ENCODE results near the gene LHFPL2. TPM values are rescaled to one million over a fixed set of nuclear protein-coding genes. Genes with fewer than 3 reads are reported as not detected.

LHFPL2 gene
- total and polyA plus RNA-seq, 2 donors from 2014 or later = 1.8 to 12.6 TPM

DNA sequence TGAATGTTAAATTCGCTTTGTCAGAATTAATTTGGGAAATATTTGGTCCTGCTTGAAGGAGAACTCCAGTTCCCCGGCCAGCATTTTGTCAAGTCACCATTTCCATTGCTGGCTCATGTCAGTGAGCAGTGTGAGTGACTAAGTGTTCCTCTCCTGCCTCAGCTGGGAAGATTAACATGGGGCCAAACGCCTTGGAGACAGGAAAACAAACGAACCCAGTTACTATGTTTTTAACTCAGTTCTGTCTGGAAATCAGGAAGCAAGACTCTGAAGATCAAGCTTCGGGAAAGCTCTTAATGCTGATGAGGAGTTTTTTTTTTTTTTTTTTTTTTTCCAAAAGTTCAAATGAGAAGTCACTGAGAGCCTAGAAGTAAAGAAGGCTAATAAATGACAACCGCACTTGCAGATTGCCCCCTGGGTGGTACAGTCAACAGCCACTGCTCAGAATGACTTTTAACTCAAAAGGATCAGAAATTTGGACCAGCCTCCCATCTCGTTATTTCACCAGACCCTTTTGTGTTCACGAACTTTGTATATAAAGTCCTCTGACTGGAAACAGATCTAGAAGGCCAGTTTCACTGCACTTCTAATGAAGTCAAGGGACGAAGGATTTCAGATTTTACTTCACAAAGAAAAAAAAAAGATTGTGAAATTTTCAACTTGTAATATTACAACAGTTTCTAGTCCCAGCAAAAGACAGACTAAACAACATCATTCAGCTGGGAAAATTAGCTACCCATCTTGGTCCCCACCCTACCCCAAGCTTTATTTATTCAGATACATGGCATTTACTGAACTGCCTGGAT is 121.3 kb downstream of the LHFPL2 start:
- intact Hi-C loops (cut with DNase I) = no loop called here
- no peaks in the 10 kb centered on the region for H3K9me3 ChIP-seq (ENCODE audit: control insufficient read depth in 2 of 3, insufficient read depth in 1 of 3, low read length in 3 of 3)
- H3K27ac ChIP-seq (ENCODE audit: low read depth in 2 of 2, low read length in 2 of 2) = peak overlapping the region in 1 of 2 donors; percentile 51
- H3K4me1 ChIP-seq (ENCODE audit: control insufficient read depth in 2 of 3, insufficient read depth in 2 of 3, low read depth in 1 of 3, low read length in 3 of 3) = peaks cover 0 to 2% (median 0%) of the 10 kb centered on the region in 3 donors
- H3K9ac ChIP-seq (ENCODE audit: low read length in 3 of 3) = no peak overlapping the region
- H3K36me3 ChIP-seq (ENCODE audit: control insufficient read depth in 2 of 3, insufficient read depth in 3 of 3, low read length in 3 of 3) = no peaks in the 10 kb centered on the region
- H3K4me3 ChIP-seq (ENCODE audit: low read length in 3 of 3) = no peak overlapping the region
- TF ChIP-seq, protein P1, sequence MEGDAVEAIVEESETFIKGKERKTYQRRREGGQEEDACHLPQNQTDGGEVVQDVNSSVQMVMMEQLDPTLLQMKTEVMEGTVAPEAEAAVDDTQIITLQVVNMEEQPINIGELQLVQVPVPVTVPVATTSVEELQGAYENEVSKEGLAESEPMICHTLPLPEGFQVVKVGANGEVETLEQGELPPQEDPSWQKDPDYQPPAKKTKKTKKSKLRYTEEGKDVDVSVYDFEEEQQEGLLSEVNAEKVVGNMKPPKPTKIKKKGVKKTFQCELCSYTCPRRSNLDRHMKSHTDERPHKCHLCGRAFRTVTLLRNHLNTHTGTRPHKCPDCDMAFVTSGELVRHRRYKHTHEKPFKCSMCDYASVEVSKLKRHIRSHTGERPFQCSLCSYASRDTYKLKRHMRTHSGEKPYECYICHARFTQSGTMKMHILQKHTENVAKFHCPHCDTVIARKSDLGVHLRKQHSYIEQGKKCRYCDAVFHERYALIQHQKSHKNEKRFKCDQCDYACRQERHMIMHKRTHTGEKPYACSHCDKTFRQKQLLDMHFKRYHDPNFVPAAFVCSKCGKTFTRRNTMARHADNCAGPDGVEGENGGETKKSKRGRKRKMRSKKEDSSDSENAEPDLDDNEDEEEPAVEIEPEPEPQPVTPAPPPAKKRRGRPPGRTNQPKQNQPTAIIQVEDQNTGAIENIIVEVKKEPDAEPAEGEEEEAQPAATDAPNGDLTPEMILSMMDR (IDR thresholded peaks at IDR 0.05; ENCODE audit: borderline replicate concordance, extremely low read depth, insufficient read depth) = no peak
- no peaks in the 10 kb centered on the region for H3K27me3 ChIP-seq (ENCODE audit: control insufficient read depth, insufficient read depth, low read length)
- FAIRE-seq (no peak), DNase-seq (peak in 4 of 5 donors; percentile 48 to 93 (median 66))

DNA sequence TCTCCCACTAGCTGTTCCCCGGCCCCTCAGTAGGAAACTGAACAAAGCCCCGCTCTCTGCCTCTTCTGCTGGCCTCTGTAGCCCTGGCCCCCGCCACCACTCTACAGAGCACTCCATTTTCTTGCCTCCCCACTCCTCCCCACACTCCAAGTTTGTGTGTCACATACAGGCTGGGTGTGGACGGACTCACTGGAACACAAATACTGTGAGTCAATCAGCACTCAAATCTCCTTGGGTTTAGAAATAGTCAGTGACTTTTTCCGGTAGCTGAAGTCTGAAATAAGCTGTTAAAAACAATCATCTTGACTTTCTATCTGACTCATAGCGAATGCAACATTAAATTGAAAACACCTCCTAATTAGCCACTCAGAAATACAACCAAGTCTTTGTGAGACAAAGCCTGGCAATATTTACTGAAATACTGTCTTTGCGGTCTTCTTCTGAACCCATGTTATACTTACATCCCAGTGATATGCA is 122.5 kb downstream of the LHFPL2 start:
- Histone ChIP-seq H3K9ac (ENCODE audit: low read length in 3 of 3) (no peak overlapping the region), H3K4me3 (ENCODE audit: low read length in 3 of 3) (no peak overlapping the region), H3K36me3 (ENCODE audit: control insufficient read depth in 2 of 3, insufficient read depth in 3 of 3, low read length in 3 of 3) (no peaks in the 10 kb centered on the region), H3K27ac (ENCODE audit: low read depth in 2 of 2, low read length in 2 of 2) (no peak overlapping the region), H3K9me3 (ENCODE audit: control insufficient read depth in 2 of 3, insufficient read depth in 1 of 3, low read length in 3 of 3) (no peaks in the 10 kb centered on the region), H3K4me1 (ENCODE audit: control insufficient read depth in 2 of 3, insufficient read depth in 2 of 3, low read depth in 1 of 3, low read length in 3 of 3) (peaks cover 0 to 2% (median 0%) of the 10 kb centered on the region in 3 donors), H3K27me3 (ENCODE audit: control insufficient read depth, insufficient read depth, low read length) (no peaks in the 10 kb centered on the region)
- peak in 1 of 5 donors; percentile 38 for DNase-seq
- intact Hi-C loops (cut with DNase I) = no loop called here
- TF ChIP-seq, protein P1 (IDR thresholded peaks at IDR 0.05; ENCODE audit: borderline replicate concordance, extremely low read depth, insufficient read depth) = no peak
- FAIRE-seq = no peak

DNA sequence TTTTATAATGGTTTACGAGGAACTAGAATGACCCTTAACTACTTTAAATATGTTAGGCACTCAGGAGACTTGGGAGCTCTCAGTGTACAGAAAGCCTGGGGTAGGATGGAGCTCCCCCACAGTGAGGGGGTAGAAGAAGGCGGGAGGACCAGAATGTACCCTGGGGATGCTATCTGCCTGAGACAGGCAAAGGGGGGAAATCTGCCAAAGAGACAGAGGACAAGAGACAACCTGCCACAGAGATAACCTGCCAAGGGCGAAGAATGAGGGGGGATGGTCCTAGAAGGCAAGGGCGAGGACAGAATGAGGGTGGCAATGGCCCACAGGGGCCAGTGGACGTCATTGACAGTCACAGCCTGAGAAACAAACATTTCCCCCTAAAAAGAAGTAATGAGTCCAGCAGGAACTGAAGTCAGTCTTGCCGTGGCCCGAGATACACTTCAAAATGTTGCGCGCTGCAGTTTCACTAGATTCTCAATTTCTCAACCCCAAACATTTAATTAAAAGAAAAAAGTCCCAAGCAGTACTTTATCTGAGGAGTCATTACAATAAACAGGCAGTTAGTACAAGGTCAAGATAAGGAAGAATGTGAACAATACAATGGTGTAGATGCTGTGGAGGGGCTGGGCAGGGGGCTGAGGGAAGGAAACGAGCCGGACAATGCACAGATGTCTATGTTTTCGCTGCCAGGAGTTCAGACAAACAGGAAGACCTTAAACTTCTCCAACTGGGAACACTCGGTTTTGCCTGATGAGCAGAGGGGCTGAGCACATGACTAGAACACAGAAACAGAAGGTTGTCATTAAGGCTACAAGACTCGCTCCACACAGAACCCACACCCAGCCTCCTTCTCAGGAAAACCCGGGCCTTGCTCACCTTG is 125.0 kb downstream of the LHFPL2 start:
- H3K27ac ChIP-seq (ENCODE audit: low read depth in 2 of 2, low read length in 2 of 2) = peak overlapping the region in 1 of 2 donors; percentile 39
- no peaks in the 10 kb centered on the region for H3K27me3 ChIP-seq (ENCODE audit: control insufficient read depth, insufficient read depth, low read length)
- H3K4me3 ChIP-seq (ENCODE audit: low read length in 3 of 3) = no peak overlapping the region
- FAIRE-seq = no peak
- TF ChIP-seq, protein P1 (IDR thresholded peaks at IDR 0.05; ENCODE audit: borderline replicate concordance, extremely low read depth, insufficient read depth) = no peak
- H3K9me3 ChIP-seq (ENCODE audit: control insufficient read depth in 2 of 3, insufficient read depth in 1 of 3, low read length in 3 of 3) = no peaks in the 10 kb centered on the region
- intact Hi-C loops (cut with DNase I) = no loop called here
- no peaks in the 10 kb centered on the region for H3K36me3 ChIP-seq (ENCODE audit: control insufficient read depth in 2 of 3, insufficient read depth in 3 of 3, low read length in 3 of 3)
- no peak overlapping the region for H3K9ac ChIP-seq (ENCODE audit: low read length in 3 of 3)
- H3K4me1 ChIP-seq (ENCODE audit: control insufficient read depth in 2 of 3, insufficient read depth in 2 of 3, low read depth in 1 of 3, low read length in 3 of 3) = peaks cover 0 to 2% (median 0%) of the 10 kb centered on the region in 3 donors
- peak in 3 of 5 donors; percentile 41 to 88 (median 61) for DNase-seq

Data from kidney (tissue), 14 donors.